ENCODE measurements around the gene C2.
A peak's percentile ranks its signal among the peaks of the same experiment; 100 is the strongest.
"Not testable (repeated sequence)": the region's sequence is repeated elsewhere in the genome, so short reads cannot be mapped to it uniquely, and the experiment has no call there.

Gene C2

GRCh38 chr6:31920811-31921210 lies 6.7 kb upstream of the C2 start:
- POLR2A ChIA-PET: interaction anchor here (0.6 kb wide), 1 partner anchor 1708 kb away, joined by 5 read pairs; no protein-coding TSS in a partner anchor
- Histone ChIP-seq H3K4me1 (ENCODE audit: control extremely low read depth in 1 of 4, control insufficient read depth in 4 of 4, insufficient read depth in 4 of 4, low read length in 3 of 4) (no peaks in the 10 kb centered on the region), H3K4me3 (ENCODE audit: control insufficient read depth in 1 of 7, extremely low read depth in 1 of 7, insufficient read depth in 4 of 7, low read depth in 2 of 7, low read length in 6 of 7) (no peak overlapping the region), H3K27me3 (replicated peaks in 2 of 5; ENCODE audit: control insufficient read depth in 4 of 5, insufficient read depth in 5 of 5, low read length in 4 of 5) (no peaks in the 10 kb centered on the region), H3K36me3 (ENCODE audit: control insufficient read depth in 4 of 4, insufficient read depth in 4 of 4, low read length in 3 of 4) (no peaks in the 10 kb centered on the region), H3K9me3 (ENCODE audit: control extremely low read depth in 1 of 5, control insufficient read depth in 4 of 5, insufficient read depth in 2 of 5, low read depth in 1 of 5, low read length in 4 of 5) (no peaks in the 10 kb centered on the region), H3K27ac (ENCODE audit: insufficient read depth in 1 of 2, low read depth in 1 of 2, low read length in 2 of 2, poor library complexity in 1 of 2, severe bottlenecking in 2 of 2) (no peak overlapping the region)
- CTCF ChIA-PET: interaction anchor here (1.4 to 5.4 kb wide), 4 partner anchors 17 to 82 kb away, joined by 3 to 24 read pairs (median 16); no protein-coding TSS in a partner anchor
- no peak for DNase-seq
- WGBS (ENCODE audit: insufficient coverage): 92% methylated on average over 2 of the region's 2 CpGs

GRCh38 chr6:31922942-31923341 lies 4.6 kb upstream of the C2 start:
- H3K36me3 ChIP-seq (ENCODE audit: control insufficient read depth in 4 of 4, insufficient read depth in 4 of 4, low read length in 3 of 4): no peaks in the 10 kb centered on the region
- no peaks in the 10 kb centered on the region for H3K4me1 ChIP-seq (ENCODE audit: control extremely low read depth in 1 of 4, control insufficient read depth in 4 of 4, insufficient read depth in 4 of 4, low read length in 3 of 4)
- 16% methylated on average over 5 of the region's 5 CpGs for WGBS (ENCODE audit: insufficient coverage)
- H3K27ac ChIP-seq (ENCODE audit: insufficient read depth in 1 of 2, low read depth in 1 of 2, low read length in 2 of 2, poor library complexity in 1 of 2, severe bottlenecking in 2 of 2): no peak overlapping the region
- peak; percentile 50 to 59 (median 58) for DNase-seq
- H3K27me3 ChIP-seq (replicated peaks in 2 of 5; ENCODE audit: control insufficient read depth in 4 of 5, insufficient read depth in 5 of 5, low read length in 4 of 5): no peaks in the 10 kb centered on the region
- no peaks in the 10 kb centered on the region for H3K9me3 ChIP-seq (ENCODE audit: control extremely low read depth in 1 of 5, control insufficient read depth in 4 of 5, insufficient read depth in 2 of 5, low read depth in 1 of 5, low read length in 4 of 5)
- no peak overlapping the region for H3K4me3 ChIP-seq (ENCODE audit: control insufficient read depth in 1 of 7, extremely low read depth in 1 of 7, insufficient read depth in 4 of 7, low read depth in 2 of 7, low read length in 6 of 7)
- ChIA-PET CTCF (interaction anchor here (0.7 to 5.4 kb wide), 10 partner anchors 17 to 242 kb away, joined by 3 to 24 read pairs (median 4); partner anchors contain the start of genes CFB and LY6G5C), POLR2A (no interaction called here)

- Histone ChIP-seq H3K27ac (ENCODE audit: insufficient read depth in 1 of 2, low read depth in 1 of 2, low read length in 2 of 2, poor library complexity in 1 of 2, severe bottlenecking in 2 of 2) (no peak overlapping the region), H3K27me3 (replicated peaks in 2 of 5; ENCODE audit: control insufficient read depth in 4 of 5, insufficient read depth in 5 of 5, low read length in 4 of 5) (peaks cover 0 to 7% (median 0%) of the 10 kb centered on the region in 5 experiments), H3K36me3 (ENCODE audit: control insufficient read depth in 4 of 4, insufficient read depth in 4 of 4, low read length in 3 of 4) (no peaks in the 10 kb centered on the region), H3K4me1 (ENCODE audit: control extremely low read depth in 1 of 4, control insufficient read depth in 4 of 4, insufficient read depth in 4 of 4, low read length in 3 of 4) (no peaks in the 10 kb centered on the region), H3K4me3 (ENCODE audit: control insufficient read depth in 1 of 7, extremely low read depth in 1 of 7, insufficient read depth in 4 of 7, low read depth in 2 of 7, low read length in 6 of 7) (no peak overlapping the region), H3K9me3 (ENCODE audit: control extremely low read depth in 1 of 5, control insufficient read depth in 4 of 5, insufficient read depth in 2 of 5, low read depth in 1 of 5, low read length in 4 of 5) (no peaks in the 10 kb centered on the region)
- POLR2A ChIA-PET: interaction anchor here (0.5 kb wide), 1 partner anchor 15 kb away, joined by 3 read pairs; no protein-coding TSS in a partner anchor
- CTCF ChIA-PET: no interaction called here
- no peak for DNase-seq
- WGBS (ENCODE audit: insufficient coverage): 95% methylated on average over 7 of the region's 11 CpGs
Observed at GRCh38 chr6:31927863-31928671, 550 bp downstream of the C2 start.

GRCh38 chr6:31928672-31928939 lies 1.1 kb downstream of the C2 start:
- CTCF ChIA-PET: interaction anchor here (0.6 kb wide), 1 partner anchor 10 kb away, joined by 4 read pairs; no protein-coding TSS in a partner anchor

GRCh38 chr6:31930962-31931361 lies 3.4 kb downstream of the C2 start:
- Histone ChIP-seq H3K4me3 (ENCODE audit: control insufficient read depth in 1 of 7, extremely low read depth in 1 of 7, insufficient read depth in 4 of 7, low read depth in 2 of 7, low read length in 6 of 7) (no peak overlapping the region), H3K27ac (ENCODE audit: insufficient read depth in 1 of 2, low read depth in 1 of 2, low read length in 2 of 2, poor library complexity in 1 of 2, severe bottlenecking in 2 of 2) (no peak overlapping the region), H3K9me3 (ENCODE audit: control extremely low read depth in 1 of 5, control insufficient read depth in 4 of 5, insufficient read depth in 2 of 5, low read depth in 1 of 5, low read length in 4 of 5) (no peaks in the 10 kb centered on the region), H3K36me3 (ENCODE audit: control insufficient read depth in 4 of 4, insufficient read depth in 4 of 4, low read length in 3 of 4) (no peaks in the 10 kb centered on the region), H3K27me3 (replicated peaks in 2 of 5; ENCODE audit: control insufficient read depth in 4 of 5, insufficient read depth in 5 of 5, low read length in 4 of 5) (peaks cover 0 to 8% (median 0%) of the 10 kb centered on the region in 5 experiments), H3K4me1 (ENCODE audit: control extremely low read depth in 1 of 4, control insufficient read depth in 4 of 4, insufficient read depth in 4 of 4, low read length in 3 of 4) (no peaks in the 10 kb centered on the region)
- DNase-seq: no peak
- POLR2A ChIA-PET: interaction anchor here (0.5 kb wide), 1 partner anchor 98 kb away, joined by 3 read pairs; no protein-coding TSS in a partner anchor
- CTCF ChIA-PET: no interaction called here
- WGBS (ENCODE audit: insufficient coverage): no CpG with 5 or more reads among the region's 1 CpG

More at GRCh38 chr6:31928672-31928939, 1.1 kb downstream of the C2 start:
- H3K4me1 ChIP-seq (ENCODE audit: control extremely low read depth in 1 of 4, control insufficient read depth in 4 of 4, insufficient read depth in 4 of 4, low read length in 3 of 4): no peaks in the 10 kb centered on the region
- peaks cover 0 to 7% (median 0%) of the 10 kb centered on the region in 5 experiments for H3K27me3 ChIP-seq (replicated peaks in 2 of 5; ENCODE audit: control insufficient read depth in 4 of 5, insufficient read depth in 5 of 5, low read length in 4 of 5)
- no peak overlapping the region for H3K4me3 ChIP-seq (ENCODE audit: control insufficient read depth in 1 of 7, extremely low read depth in 1 of 7, insufficient read depth in 4 of 7, low read depth in 2 of 7, low read length in 6 of 7)
- POLR2A ChIA-PET: no interaction called here
- no peak overlapping the region for H3K27ac ChIP-seq (ENCODE audit: insufficient read depth in 1 of 2, low read depth in 1 of 2, low read length in 2 of 2, poor library complexity in 1 of 2, severe bottlenecking in 2 of 2)
- no peaks in the 10 kb centered on the region for H3K36me3 ChIP-seq (ENCODE audit: control insufficient read depth in 4 of 4, insufficient read depth in 4 of 4, low read length in 3 of 4)
- H3K9me3 ChIP-seq (ENCODE audit: control extremely low read depth in 1 of 5, control insufficient read depth in 4 of 5, insufficient read depth in 2 of 5, low read depth in 1 of 5, low read length in 4 of 5): no peaks in the 10 kb centered on the region
- no peak for DNase-seq
- 95% methylated on average over 4 of the region's 9 CpGs for WGBS (ENCODE audit: insufficient coverage)

GRCh38 chr6:31932137-31932536 lies 4.6 kb downstream of the C2 start:
- CTCF ChIA-PET; H3K4me3 ChIP-seq (ENCODE audit: control insufficient read depth in 1 of 7, extremely low read depth in 1 of 7, insufficient read depth in 4 of 7, low read depth in 2 of 7, low read length in 6 of 7); H3K9me3 ChIP-seq (ENCODE audit: control extremely low read depth in 1 of 5, control insufficient read depth in 4 of 5, insufficient read depth in 2 of 5, low read depth in 1 of 5, low read length in 4 of 5); H3K4me1 ChIP-seq (ENCODE audit: control extremely low read depth in 1 of 4, control insufficient read depth in 4 of 4, insufficient read depth in 4 of 4, low read length in 3 of 4); H3K36me3 ChIP-seq (ENCODE audit: control insufficient read depth in 4 of 4, insufficient read depth in 4 of 4, low read length in 3 of 4); DNase-seq; POLR2A ChIA-PET; H3K27ac ChIP-seq (ENCODE audit: insufficient read depth in 1 of 2, low read depth in 1 of 2, low read length in 2 of 2, poor library complexity in 1 of 2, severe bottlenecking in 2 of 2): not testable (repeated sequence)
- WGBS (ENCODE audit: insufficient coverage): 94% methylated on average over 3 of the region's 32 CpGs
- peaks cover 0 to 10% (median 0%) of the 10 kb centered on the region in 5 experiments for H3K27me3 ChIP-seq (replicated peaks in 2 of 5; ENCODE audit: control insufficient read depth in 4 of 5, insufficient read depth in 5 of 5, low read length in 4 of 5)

- WGBS (ENCODE audit: insufficient coverage): 96% methylated on average over 16 of the region's 19 CpGs
- DNase-seq: no peak
- H3K4me1 ChIP-seq (ENCODE audit: control extremely low read depth in 1 of 4, control insufficient read depth in 4 of 4, insufficient read depth in 4 of 4, low read length in 3 of 4): no peaks in the 10 kb centered on the region
- peaks cover 0 to 6% (median 0%) of the 10 kb centered on the region in 5 experiments for H3K27me3 ChIP-seq (replicated peaks in 2 of 5; ENCODE audit: control insufficient read depth in 4 of 5, insufficient read depth in 5 of 5, low read length in 4 of 5)
- H3K36me3 ChIP-seq (ENCODE audit: control insufficient read depth in 4 of 4, insufficient read depth in 4 of 4, low read length in 3 of 4): no peaks in the 10 kb centered on the region
- ChIA-PET POLR2A (no interaction called here), CTCF (no interaction called here)
- H3K27ac ChIP-seq (ENCODE audit: insufficient read depth in 1 of 2, low read depth in 1 of 2, low read length in 2 of 2, poor library complexity in 1 of 2, severe bottlenecking in 2 of 2): no peak overlapping the region
- no peaks in the 10 kb centered on the region for H3K9me3 ChIP-seq (ENCODE audit: control extremely low read depth in 1 of 5, control insufficient read depth in 4 of 5, insufficient read depth in 2 of 5, low read depth in 1 of 5, low read length in 4 of 5)
- H3K4me3 ChIP-seq (ENCODE audit: control insufficient read depth in 1 of 7, extremely low read depth in 1 of 7, insufficient read depth in 4 of 7, low read depth in 2 of 7, low read length in 6 of 7): no peak overlapping the region
Observed at GRCh38 chr6:31933537-31933936, 6.0 kb downstream of the C2 start.

Data from common myeloid progenitor, CD34-positive (primary cell).